K562 (cell line): Measurements from ENCODE around the gene DGCR2. TPM values are rescaled to one million over a fixed set of nuclear protein-coding genes. Genes with fewer than 3 reads are reported as not detected.

Experiments
- CC2D1A ChIP-seq: fragments of 450-650 bp; IDR thresholded peaks from 2 replicates; pipeline ENCODE4 v1.6.1; 2017; ENCODE audit warnings: mild to moderate bottlenecking
- CEBPZ ChIP-seq: fragments of 150-350 bp; IDR thresholded peaks from 2 replicates; pipeline ENCODE4 v1.6.1; 2014; ENCODE audit warnings: low read depth, mild to moderate bottlenecking, low read length, borderline replicate concordance
- CHD2 ChIP-seq: IDR thresholded peaks from 2 replicates; pipeline ENCODE4 v1.6.1; 2011; ENCODE audit warnings: low read depth, low read length
- CXXC5 ChIP-seq: fragments of 250-450 bp; sonication (Bioruptor Pico); IDR thresholded peaks from 2 replicates; pipeline ENCODE4 v1.8.0; 2022; ENCODE audit warnings: inconsistent platforms, mild to moderate bottlenecking, moderate library complexity
- IRF2 ChIP-seq: sonication (generic); formaldehyde crosslinking; IDR thresholded peaks from 2 replicates; pipeline ENCODE4 v1.8.1; 2022; ENCODE audit warnings: mild to moderate bottlenecking, missing genetic modification reagents
- L3MBTL2 ChIP-seq: fragments of 450-650 bp; IDR thresholded peaks from 2 replicates; pipeline ENCODE4 v1.6.1; 2016; ENCODE audit warnings: mild to moderate bottlenecking, moderate library complexity
- MTA3 ChIP-seq: fragments of 450-650 bp; formaldehyde crosslinking; IDR thresholded peaks from 2 replicates; pipeline ENCODE4 v1.6.1; 2017; ENCODE audit warnings: mild to moderate bottlenecking, borderline replicate concordance
- RB1 ChIP-seq: fragments of 450-650 bp; IDR thresholded peaks from 2 replicates; pipeline ENCODE4 v1.6.1; 2017; ENCODE audit warnings: low read depth, mild to moderate bottlenecking
- RCOR1 ChIP-seq, 2 experiments: IDR thresholded peaks; 2 replicates each; pipeline ENCODE4 v1.6.1; 2012; ENCODE audit warnings: low read depth in 2 of 2, low read length in 2 of 2, borderline replicate concordance in 1 of 2, improper control_type of control experiment in 1 of 2
- TOE1 ChIP-seq, 2 experiments: fragments of 450-650 bp in 1 of 2; sonication (generic) in 1 of 2; formaldehyde crosslinking in 1 of 2; IDR thresholded peaks; 2 replicates each; pipeline versions ENCODE4 v1.7.1 to v1.8.0; 2016 to 2022; ENCODE audit warnings: borderline replicate concordance in 2 of 2, mild to moderate bottlenecking in 2 of 2, antibody characterized with exemption in 1 of 2, inconsistent platforms in 1 of 2, low read depth in 1 of 2, missing genetic modification reagents in 1 of 2, moderate library complexity in 1 of 2
- ZSCAN29 ChIP-seq: fragments of 450-650 bp; IDR thresholded peaks from 2 replicates; pipeline ENCODE4 v1.6.1; 2017
- polyA plus RNA-seq, 8 experiments: library from polyadenylated mRNA; depleted of rRNA in 4 of 8; stranded (reverse) in 5 of 8; unstranded in 3 of 8; fragments of >200 nt; fragmentation: Nextera tagmentation in 2 of 8; fragmentation: Illumina TruSeq in 1 of 8; extraction: Ambion mirVana in 2 of 8; extraction: Trizol in 1 of 8; gene quantifications; 2 replicates each; pipeline versions ENCODE4 v1.2.1 to v1.2.3, GENCODE V29; 2011 to 2014; ENCODE audit warnings: inconsistent platforms in 1 of 8, missing spikeins in 1 of 8
- total RNA-seq, 7 experiments: library from RNA; depleted of rRNA in 6 of 7; stranded (reverse); fragments of >200 nt in 6 of 7; fragmentation: Illumina TruSeq in 2 of 7; extraction: Trizol in 2 of 7; gene quantifications; 2 replicates each; pipeline versions ENCODE4 v1.2.1 to v1.2.3, GENCODE V29; 2011 to 2021; ENCODE audit warnings: low replicate concordance in 1 of 7
- TF ChIP-seq, protein P1 (sequence below): fragments of 450-650 bp; IDR thresholded peaks from 2 replicates; pipeline ENCODE4 v1.6.1; 2016; ENCODE audit warnings: mild to moderate bottlenecking, moderate library complexity

Gene DGCR2
- total and polyA plus RNA-seq, 9 of the 15 experiments (the other 6 are each of a cell fraction or from before 2014, with no cell fraction given), result 0.69 to 101 (median 56.4) TPM

GRCh38 chr22:19120829-19121630 is 1.2 kb downstream of the DGCR2 start (continued):
- TF ChIP-seq RCOR1 (IDR thresholded peaks at IDR 0.05; ENCODE audit: borderline replicate concordance in 1 of 2, low read depth in 2 of 2, low read length in 2 of 2) (0 out of 4 replicates have a peak, but pooled peaks of 1 of the 2 experiments have one; percentile 4), ZSCAN29 (no peak; the same call in 1 of the 2 replicates), CXXC5 (CRISPR knock-in tag) (peak; percentile 19), L3MBTL2 (0 out of 2 replicates have a peak, but pooled peaks have one; percentile 10), CC2D1A (no peak), IRF2 (CRISPR knock-in tag) (no peak), RB1 (peak; percentile 8; the same call in 1 of the 2 replicates), CEBPZ (0 out of 2 replicates have a peak, but pooled peaks have one; percentile 20), MTA3 (no peak; the same call in 1 of the 2 replicates), TOE1 (IDR thresholded peaks at IDR 0.05; ENCODE audit: borderline replicate concordance) (peak; percentile 56; the same call in 1 of the 2 replicates), TOE1 (CRISPR knock-in tag; IDR thresholded peaks at IDR 0.05; ENCODE audit: borderline replicate concordance, low read depth) (no peak), CHD2 (peak; percentile 13; the same call in 1 of the 2 replicates)
- TF ChIP-seq, protein P1, sequence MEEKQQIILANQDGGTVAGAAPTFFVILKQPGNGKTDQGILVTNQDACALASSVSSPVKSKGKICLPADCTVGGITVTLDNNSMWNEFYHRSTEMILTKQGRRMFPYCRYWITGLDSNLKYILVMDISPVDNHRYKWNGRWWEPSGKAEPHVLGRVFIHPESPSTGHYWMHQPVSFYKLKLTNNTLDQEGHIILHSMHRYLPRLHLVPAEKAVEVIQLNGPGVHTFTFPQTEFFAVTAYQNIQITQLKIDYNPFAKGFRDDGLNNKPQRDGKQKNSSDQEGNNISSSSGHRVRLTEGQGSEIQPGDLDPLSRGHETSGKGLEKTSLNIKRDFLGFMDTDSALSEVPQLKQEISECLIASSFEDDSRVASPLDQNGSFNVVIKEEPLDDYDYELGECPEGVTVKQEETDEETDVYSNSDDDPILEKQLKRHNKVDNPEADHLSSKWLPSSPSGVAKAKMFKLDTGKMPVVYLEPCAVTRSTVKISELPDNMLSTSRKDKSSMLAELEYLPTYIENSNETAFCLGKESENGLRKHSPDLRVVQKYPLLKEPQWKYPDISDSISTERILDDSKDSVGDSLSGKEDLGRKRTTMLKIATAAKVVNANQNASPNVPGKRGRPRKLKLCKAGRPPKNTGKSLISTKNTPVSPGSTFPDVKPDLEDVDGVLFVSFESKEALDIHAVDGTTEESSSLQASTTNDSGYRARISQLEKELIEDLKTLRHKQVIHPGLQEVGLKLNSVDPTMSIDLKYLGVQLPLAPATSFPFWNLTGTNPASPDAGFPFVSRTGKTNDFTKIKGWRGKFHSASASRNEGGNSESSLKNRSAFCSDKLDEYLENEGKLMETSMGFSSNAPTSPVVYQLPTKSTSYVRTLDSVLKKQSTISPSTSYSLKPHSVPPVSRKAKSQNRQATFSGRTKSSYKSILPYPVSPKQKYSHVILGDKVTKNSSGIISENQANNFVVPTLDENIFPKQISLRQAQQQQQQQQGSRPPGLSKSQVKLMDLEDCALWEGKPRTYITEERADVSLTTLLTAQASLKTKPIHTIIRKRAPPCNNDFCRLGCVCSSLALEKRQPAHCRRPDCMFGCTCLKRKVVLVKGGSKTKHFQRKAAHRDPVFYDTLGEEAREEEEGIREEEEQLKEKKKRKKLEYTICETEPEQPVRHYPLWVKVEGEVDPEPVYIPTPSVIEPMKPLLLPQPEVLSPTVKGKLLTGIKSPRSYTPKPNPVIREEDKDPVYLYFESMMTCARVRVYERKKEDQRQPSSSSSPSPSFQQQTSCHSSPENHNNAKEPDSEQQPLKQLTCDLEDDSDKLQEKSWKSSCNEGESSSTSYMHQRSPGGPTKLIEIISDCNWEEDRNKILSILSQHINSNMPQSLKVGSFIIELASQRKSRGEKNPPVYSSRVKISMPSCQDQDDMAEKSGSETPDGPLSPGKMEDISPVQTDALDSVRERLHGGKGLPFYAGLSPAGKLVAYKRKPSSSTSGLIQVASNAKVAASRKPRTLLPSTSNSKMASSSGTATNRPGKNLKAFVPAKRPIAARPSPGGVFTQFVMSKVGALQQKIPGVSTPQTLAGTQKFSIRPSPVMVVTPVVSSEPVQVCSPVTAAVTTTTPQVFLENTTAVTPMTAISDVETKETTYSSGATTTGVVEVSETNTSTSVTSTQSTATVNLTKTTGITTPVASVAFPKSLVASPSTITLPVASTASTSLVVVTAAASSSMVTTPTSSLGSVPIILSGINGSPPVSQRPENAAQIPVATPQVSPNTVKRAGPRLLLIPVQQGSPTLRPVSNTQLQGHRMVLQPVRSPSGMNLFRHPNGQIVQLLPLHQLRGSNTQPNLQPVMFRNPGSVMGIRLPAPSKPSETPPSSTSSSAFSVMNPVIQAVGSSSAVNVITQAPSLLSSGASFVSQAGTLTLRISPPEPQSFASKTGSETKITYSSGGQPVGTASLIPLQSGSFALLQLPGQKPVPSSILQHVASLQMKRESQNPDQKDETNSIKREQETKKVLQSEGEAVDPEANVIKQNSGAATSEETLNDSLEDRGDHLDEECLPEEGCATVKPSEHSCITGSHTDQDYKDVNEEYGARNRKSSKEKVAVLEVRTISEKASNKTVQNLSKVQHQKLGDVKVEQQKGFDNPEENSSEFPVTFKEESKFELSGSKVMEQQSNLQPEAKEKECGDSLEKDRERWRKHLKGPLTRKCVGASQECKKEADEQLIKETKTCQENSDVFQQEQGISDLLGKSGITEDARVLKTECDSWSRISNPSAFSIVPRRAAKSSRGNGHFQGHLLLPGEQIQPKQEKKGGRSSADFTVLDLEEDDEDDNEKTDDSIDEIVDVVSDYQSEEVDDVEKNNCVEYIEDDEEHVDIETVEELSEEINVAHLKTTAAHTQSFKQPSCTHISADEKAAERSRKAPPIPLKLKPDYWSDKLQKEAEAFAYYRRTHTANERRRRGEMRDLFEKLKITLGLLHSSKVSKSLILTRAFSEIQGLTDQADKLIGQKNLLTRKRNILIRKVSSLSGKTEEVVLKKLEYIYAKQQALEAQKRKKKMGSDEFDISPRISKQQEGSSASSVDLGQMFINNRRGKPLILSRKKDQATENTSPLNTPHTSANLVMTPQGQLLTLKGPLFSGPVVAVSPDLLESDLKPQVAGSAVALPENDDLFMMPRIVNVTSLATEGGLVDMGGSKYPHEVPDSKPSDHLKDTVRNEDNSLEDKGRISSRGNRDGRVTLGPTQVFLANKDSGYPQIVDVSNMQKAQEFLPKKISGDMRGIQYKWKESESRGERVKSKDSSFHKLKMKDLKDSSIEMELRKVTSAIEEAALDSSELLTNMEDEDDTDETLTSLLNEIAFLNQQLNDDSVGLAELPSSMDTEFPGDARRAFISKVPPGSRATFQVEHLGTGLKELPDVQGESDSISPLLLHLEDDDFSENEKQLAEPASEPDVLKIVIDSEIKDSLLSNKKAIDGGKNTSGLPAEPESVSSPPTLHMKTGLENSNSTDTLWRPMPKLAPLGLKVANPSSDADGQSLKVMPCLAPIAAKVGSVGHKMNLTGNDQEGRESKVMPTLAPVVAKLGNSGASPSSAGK, result no peak
